Spinal cord (tissue), 10 donors: ENCODE data around the gene ATF7IP. TPM values are rescaled to one million over a fixed set of nuclear protein-coding genes. Genes with fewer than 3 reads are reported as not detected.
"Not testable (repeated sequence)": the region's sequence is repeated elsewhere in the genome, so short reads cannot be mapped to it uniquely, and the experiment has no call there.

Experiments
- DNase-seq, 6 donors: peaks; one replicate each; pipeline versions ENCODE4 v3.0.0 to v3.0.0-alpha.2; 2013 to 2015; ENCODE audit warnings: low spot score in 6 of 6, low read depth in 4 of 6
- H3K27ac ChIP-seq: one replicate; pipeline ENCODE4 v1.5.1; 2013; ENCODE audit warnings: low read depth, low read length, control low read depth
- H3K27me3 ChIP-seq: one replicate; pipeline ENCODE4 v1.6.1; 2013; ENCODE audit warnings: low read length; ENCODE audit not compliant: control insufficient read depth, insufficient read depth
- H3K36me3 ChIP-seq: one replicate; pipeline ENCODE4 v1.6.1; 2013; ENCODE audit warnings: low read length; ENCODE audit not compliant: control insufficient read depth, insufficient read depth
- H3K4me1 ChIP-seq: one replicate; pipeline ENCODE4 v1.6.1; 2013; ENCODE audit warnings: low read length; ENCODE audit not compliant: control insufficient read depth, insufficient read depth
- H3K4me3 ChIP-seq: one replicate; pipeline ENCODE4 v1.5.1; 2013; ENCODE audit warnings: low read depth, low read length, control low read depth
- H3K9me3 ChIP-seq: one replicate; pipeline ENCODE4 v1.6.1; 2013; ENCODE audit warnings: low read length; ENCODE audit not compliant: control insufficient read depth, insufficient read depth
- WGBS: methylation state at CpG from one replicate; pipeline ENCODE4 v1.1.5; 2013; ENCODE audit warnings: missing lambda C conversion rate; ENCODE audit not compliant: insufficient coverage; 5-methylcytosine and 5-hydroxymethylcytosine counted together
- long read RNA-seq, 4 donors: transcript quantifications; one replicate each; lab custom pipeline, GENCODE V29; 2026
- polyA plus RNA-seq, 2 donors: library from polyadenylated mRNA; unstranded; fragments of 120-200 nt; gene quantifications; one replicate each; pipeline ENCODE4 v1.2.1, GENCODE V29; 2013; ENCODE audit not compliant: insufficient read length in 2 of 2
- total RNA-seq, 2 donors: library from RNA; depleted of rRNA in 1 of 2; stranded (reverse); fragments of 120-200 nt in 1 of 2; fragments of >200 nt in 1 of 2; gene quantifications; one replicate each; pipeline versions ENCODE4 v1.2.3 to v1.2.4, GENCODE V29; 2013 to 2014
- donor health status: healthy.

ATF7IP gene, protein sequence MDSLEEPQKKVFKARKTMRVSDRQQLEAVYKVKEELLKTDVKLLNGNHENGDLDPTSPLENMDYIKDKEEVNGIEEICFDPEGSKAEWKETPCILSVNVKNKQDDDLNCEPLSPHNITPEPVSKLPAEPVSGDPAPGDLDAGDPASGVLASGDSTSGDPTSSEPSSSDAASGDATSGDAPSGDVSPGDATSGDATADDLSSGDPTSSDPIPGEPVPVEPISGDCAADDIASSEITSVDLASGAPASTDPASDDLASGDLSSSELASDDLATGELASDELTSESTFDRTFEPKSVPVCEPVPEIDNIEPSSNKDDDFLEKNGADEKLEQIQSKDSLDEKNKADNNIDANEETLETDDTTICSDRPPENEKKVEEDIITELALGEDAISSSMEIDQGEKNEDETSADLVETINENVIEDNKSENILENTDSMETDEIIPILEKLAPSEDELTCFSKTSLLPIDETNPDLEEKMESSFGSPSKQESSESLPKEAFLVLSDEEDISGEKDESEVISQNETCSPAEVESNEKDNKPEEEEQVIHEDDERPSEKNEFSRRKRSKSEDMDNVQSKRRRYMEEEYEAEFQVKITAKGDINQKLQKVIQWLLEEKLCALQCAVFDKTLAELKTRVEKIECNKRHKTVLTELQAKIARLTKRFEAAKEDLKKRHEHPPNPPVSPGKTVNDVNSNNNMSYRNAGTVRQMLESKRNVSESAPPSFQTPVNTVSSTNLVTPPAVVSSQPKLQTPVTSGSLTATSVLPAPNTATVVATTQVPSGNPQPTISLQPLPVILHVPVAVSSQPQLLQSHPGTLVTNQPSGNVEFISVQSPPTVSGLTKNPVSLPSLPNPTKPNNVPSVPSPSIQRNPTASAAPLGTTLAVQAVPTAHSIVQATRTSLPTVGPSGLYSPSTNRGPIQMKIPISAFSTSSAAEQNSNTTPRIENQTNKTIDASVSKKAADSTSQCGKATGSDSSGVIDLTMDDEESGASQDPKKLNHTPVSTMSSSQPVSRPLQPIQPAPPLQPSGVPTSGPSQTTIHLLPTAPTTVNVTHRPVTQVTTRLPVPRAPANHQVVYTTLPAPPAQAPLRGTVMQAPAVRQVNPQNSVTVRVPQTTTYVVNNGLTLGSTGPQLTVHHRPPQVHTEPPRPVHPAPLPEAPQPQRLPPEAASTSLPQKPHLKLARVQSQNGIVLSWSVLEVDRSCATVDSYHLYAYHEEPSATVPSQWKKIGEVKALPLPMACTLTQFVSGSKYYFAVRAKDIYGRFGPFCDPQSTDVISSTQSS
- 10 to 100 TPM; 53.6 to 73.5 TPM for total RNA-seq
- polyA plus RNA-seq, result 10 to 100 TPM; 42.3 to 55.5 TPM
- long read RNA-seq, donor 1, full-length matches to known transcripts, result 2 of 2 reads
- long read RNA-seq, donor 1, partial matches to known transcripts, result 0 of 2 reads
- long read RNA-seq, donor 1, other reads (novel, unspliced or antisense), result 0 of 2 reads
- long read RNA-seq, donor 2, partial matches to known transcripts, result 0 of 1 reads
- long read RNA-seq, donor 2, other reads (novel, unspliced or antisense), result 0 of 1 reads
- long read RNA-seq, donor 3, result 0 reads
- long read RNA-seq, donor 4, full-length matches to known transcripts, result 1 of 7 reads
- long read RNA-seq, donor 4, partial matches to known transcripts, result 6 of 7 reads
- long read RNA-seq, donor 4, other reads (novel, unspliced or antisense), result 0 of 7 reads

GRCh38 chr12:14365294-14366208, at the start of gene ATF7IP:
ATF7IP (plus strand) TSS chr12:14365682; CDS start chr12:14423916, 58,234 bp downstream.
- H3K4me1 ChIP-seq, result no peaks in the 10 kb centered on the region
- peak within 1 kb of the TSS; percentile 99 for H3K27ac ChIP-seq
- DNase-seq, result peak; percentile 87 to 100 (median 96)
- H3K27me3 ChIP-seq, result no peaks in the 10 kb centered on the region
- no peaks in the 10 kb centered on the region for H3K9me3 ChIP-seq
- peaks cover 6% of the 10 kb centered on the region for H3K36me3 ChIP-seq
- H3K4me3 ChIP-seq, result peak within 1 kb of the TSS; percentile 80
- WGBS, result under 1% methylated on average over 46 of the region's 55 CpGs

- no peaks in the 10 kb centered on the region for H3K4me1 ChIP-seq
- H3K36me3 ChIP-seq, result no peaks in the 10 kb centered on the region
- WGBS, result 100% methylated on average over 1 of the region's 4 CpGs
- H3K27ac ChIP-seq, result no peak overlapping the region
- H3K9me3 ChIP-seq, result no peaks in the 10 kb centered on the region
- no peak for DNase-seq
- H3K27me3 ChIP-seq, result no peaks in the 10 kb centered on the region
- no peak overlapping the region for H3K4me3 ChIP-seq
These were observed 47.9 kb upstream of the ATF7IP start for GRCh38 chr12:14317362-14318146.

DNA sequence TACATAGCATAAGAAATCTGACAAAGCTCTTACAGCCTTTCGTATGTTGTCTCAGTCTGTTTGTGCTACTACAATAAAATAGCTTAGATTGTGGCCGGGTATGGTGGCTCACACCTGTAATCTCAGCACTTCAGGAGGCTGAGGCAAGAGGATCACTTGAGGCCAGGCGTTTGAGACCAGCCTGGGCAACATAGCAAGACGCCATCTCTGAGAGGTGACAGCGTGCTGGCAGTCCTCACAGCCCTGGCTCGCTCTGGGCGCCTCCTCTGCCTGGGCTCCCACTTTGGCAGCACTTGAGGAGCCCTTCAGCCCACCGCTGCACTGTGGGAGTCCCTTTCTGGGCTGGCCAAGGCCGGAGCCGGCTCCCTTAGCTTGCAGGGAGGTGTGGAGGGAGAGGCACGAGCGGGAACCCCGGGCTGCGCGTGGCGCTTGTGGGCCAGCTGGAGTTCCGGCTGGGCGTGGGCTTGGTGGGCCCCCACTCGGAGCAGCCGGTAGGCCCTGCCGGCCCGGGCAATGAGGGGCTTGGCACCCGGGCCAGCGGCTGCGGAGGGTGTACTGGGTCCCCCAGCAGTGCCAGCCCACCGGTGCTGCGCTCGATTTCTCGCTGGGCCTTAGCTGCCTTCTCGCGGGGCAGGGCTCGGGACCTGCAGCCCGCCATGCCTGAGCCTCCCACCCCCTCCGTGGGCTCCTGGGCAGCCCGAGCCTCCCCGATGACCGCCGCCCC, 45.6 kb upstream of the ATF7IP start:
- not testable (repeated sequence) for DNase-seq, H3K9me3 ChIP-seq, H3K27ac ChIP-seq, H3K36me3 ChIP-seq, H3K4me1 ChIP-seq, H3K27me3 ChIP-seq, H3K4me3 ChIP-seq
- WGBS, result 93% methylated on average over 30 of the region's 38 CpGs

- Histone ChIP-seq H3K27ac (no peak overlapping the region), H3K4me3 (no peak overlapping the region), H3K4me1 (no peaks in the 10 kb centered on the region), H3K27me3 (no peaks in the 10 kb centered on the region), H3K36me3 (no peaks in the 10 kb centered on the region), H3K9me3 (no peaks in the 10 kb centered on the region)
- no peak for DNase-seq
These were observed 43.1 kb upstream of the ATF7IP start for GRCh38 chr12:14322403-14322802.

GRCh38 chr12:14325716-14326343, 39.7 kb upstream of the ATF7IP start:
- Histone ChIP-seq H3K27me3 (no peaks in the 10 kb centered on the region), H3K36me3 (no peaks in the 10 kb centered on the region), H3K4me3 (no peak overlapping the region), H3K9me3 (no peaks in the 10 kb centered on the region), H3K27ac (no peak overlapping the region), H3K4me1 (no peaks in the 10 kb centered on the region)
- WGBS, result 93% methylated on average over 7 of the region's 11 CpGs
- no peak for DNase-seq

DNA sequence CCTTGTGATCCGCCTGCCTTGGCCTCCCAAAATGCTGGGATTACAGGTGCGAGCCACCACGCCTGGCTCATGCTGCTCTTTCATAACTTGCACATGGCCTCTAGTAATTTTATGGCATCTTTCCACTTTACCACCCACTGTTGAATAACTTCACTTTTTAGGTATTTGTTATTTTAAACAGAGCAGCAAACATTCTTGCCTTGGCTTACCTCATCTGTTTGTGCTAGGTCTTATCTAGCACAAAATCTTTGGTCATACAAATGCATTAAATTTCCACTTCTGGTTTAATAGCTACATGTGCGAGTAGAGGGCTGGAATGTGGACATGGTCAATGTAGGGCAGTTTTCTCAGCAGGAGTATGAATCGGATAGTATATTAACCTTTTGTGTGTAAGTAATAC, 38.8 kb upstream of the ATF7IP start:
- Histone ChIP-seq H3K36me3 (no peaks in the 10 kb centered on the region), H3K27ac (no peak overlapping the region), H3K27me3 (no peaks in the 10 kb centered on the region), H3K4me1 (no peaks in the 10 kb centered on the region), H3K9me3 (no peaks in the 10 kb centered on the region), H3K4me3 (no peak overlapping the region)
- DNase-seq, result no peak
- WGBS, result no CpG with 5 or more reads among the region's 5 CpGs

DNA sequence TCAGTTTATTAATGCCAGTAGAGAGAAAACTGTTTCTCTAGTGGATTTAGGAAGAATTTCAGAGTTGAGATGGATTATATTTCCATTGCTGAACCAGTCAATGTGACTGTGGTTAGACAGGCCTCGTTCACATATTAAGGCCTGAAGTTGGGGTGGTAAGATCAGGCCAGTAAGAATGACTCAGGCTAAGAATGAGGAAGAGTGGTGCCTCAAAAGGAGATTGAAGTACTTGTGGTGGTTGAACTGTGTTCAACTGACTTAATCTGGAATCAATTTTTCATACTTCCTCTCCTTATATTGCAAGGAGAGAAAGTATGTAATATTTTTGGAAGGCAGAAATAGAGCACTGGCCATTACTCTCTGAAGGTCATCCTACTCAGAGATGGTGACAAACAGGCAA, 37.8 kb upstream of the ATF7IP start:
- Histone ChIP-seq H3K9me3 (peaks cover 4% of the 10 kb centered on the region), H3K4me1 (no peaks in the 10 kb centered on the region), H3K36me3 (no peaks in the 10 kb centered on the region), H3K27ac (no peak overlapping the region), H3K27me3 (no peaks in the 10 kb centered on the region), H3K4me3 (no peak overlapping the region)
- WGBS, result 88% methylated on average over 1 of the region's 1 CpG
- no peak for DNase-seq
